HG03558 (cell line): ENCODE data around the gene LHX3.

Experiments used
- ATAC-seq: cut with Tn5 transposase; IDR thresholded peaks from one replicate; pipeline ENCODE4 v1.9.1; 2021; ENCODE audit warnings: moderate number of reproducible peaks; ENCODE audit not compliant: unreplicated experiment; ENCODE audit errors: extremely low read depth

The LHX3 gene

GRCh38 chr9:136182420-136182787 lies 22.5 kb downstream of the LHX3 start:
- no peak for ATAC-seq

- no peak for ATAC-seq
Observed at GRCh38 chr9:136181784-136182419, 23.0 kb downstream of the LHX3 start.

- ATAC-seq = no peak
Observed at GRCh38 chr9:136180586-136180985, 24.3 kb downstream of the LHX3 start.

- no peak for ATAC-seq
Observed at GRCh38 chr9:136179761-136180160, 25.2 kb downstream of the LHX3 start.

- ATAC-seq = no peak
Observed at GRCh38 chr9:136179101-136179616, 25.8 kb downstream of the LHX3 start.

GRCh38 chr9:136178773-136179075 lies 26.2 kb downstream of the LHX3 start:
- ATAC-seq = no peak

GRCh38 chr9:136178061-136178772 lies 26.7 kb downstream of the LHX3 start:
- ATAC-seq = no peak

- no peak for ATAC-seq
Observed at GRCh38 chr9:136177224-136177623, 27.7 kb downstream of the LHX3 start.

- ATAC-seq = no peak
Observed at GRCh38 chr9:136175616-136176197, 29.2 kb downstream of the LHX3 start.

GRCh38 chr9:136174779-136175615 lies 29.9 kb downstream of the LHX3 start:
- ATAC-seq = no peak

GRCh38 chr9:136173648-136174290 lies 31.2 kb downstream of the LHX3 start:
- no peak for ATAC-seq

GRCh38 chr9:136172412-136173079 lies 32.4 kb downstream of the LHX3 start:
- no peak for ATAC-seq

GRCh38 chr9:136171801-136172411 lies 33.0 kb downstream of the LHX3 start:
- ATAC-seq = no peak

- ATAC-seq = no peak
Observed at GRCh38 chr9:136171009-136171800, 33.7 kb downstream of the LHX3 start.

- ATAC-seq = no peak
Observed at GRCh38 chr9:136170006-136170901, 34.7 kb downstream of the LHX3 start.

- no peak for ATAC-seq
Observed at GRCh38 chr9:136169495-136169894, 35.4 kb downstream of the LHX3 start.

GRCh38 chr9:136163248-136163850 lies 41.6 kb downstream of the LHX3 start:
- no peak for ATAC-seq
